Panc1 (cell line): ENCODE measurements around the gene CRIP3. TPM values are rescaled to one million over a fixed set of nuclear protein-coding genes. Genes with fewer than 3 reads are reported as not detected.

ENCODE experiments used
- ATAC-seq: fragments of 200-7000 bp; cut with Tn5 transposase; 2 replicates; pipeline ENCODE4 v1.9.1; 2020; ENCODE audit warnings: mild to moderate bottlenecking, moderate library complexity
- BruUV-seq: library from RNA; stranded (reverse); fragments of 400-500 nt; replicated peaks from 2 replicates; lab custom pipeline; 2021; lab: Mats Ljungman, UMichigan
- CTCF ChIA-PET: fragments of 300-600 bp; sonication (Branson Sonifier 250); formaldehyde crosslinking; loops from one replicate; lab custom pipeline; 2022; ENCODE audit warnings: antibody characterized with exemption; lab: Charles Lee
- POLR2A ChIA-PET: fragments of 300-600 bp; sonication (Branson Sonifier 250); formaldehyde crosslinking; loops from one replicate; lab custom pipeline; 2022; ENCODE audit warnings: antibody characterized with exemption; lab: Charles Lee
- DNase-seq: peaks from one replicate; pipeline ENCODE4 v3.0.0-alpha.2; 2010; ENCODE audit warnings: low read depth, low spot score
- H3K27ac ChIP-seq: 2 replicates; pipeline ENCODE4 v1.5.1; 2011; ENCODE audit warnings: mild to moderate bottlenecking, low read length, inconsistent platforms
- H3K27me3 ChIP-seq: fragments of 200-500 bp; sonication (Bioruptor generic); 2 replicates; pipeline ENCODE4 v1.6.0; 2014; ENCODE audit warnings: low read length, inconsistent platforms; ENCODE audit not compliant: control insufficient read depth, insufficient read depth
- H3K36me3 ChIP-seq: fragments of 200-500 bp; sonication (Bioruptor generic); 2 replicates; pipeline ENCODE4 v1.5.1; 2014; ENCODE audit warnings: inconsistent platforms, mild to moderate bottlenecking, low read length, moderate library complexity; ENCODE audit not compliant: control insufficient read depth, insufficient read depth
- H3K4me1 ChIP-seq: 2 replicates; pipeline ENCODE4 v1.5.1; 2011; ENCODE audit warnings: inconsistent platforms, mild to moderate bottlenecking, low read length, moderate library complexity; ENCODE audit not compliant: control insufficient read depth, insufficient read depth
- H3K4me3 ChIP-seq, 2 experiments: 2 replicates each; pipeline ENCODE4 v1.5.1; 2011 to 2012; ENCODE audit warnings: low read depth in 2 of 2, low read length in 2 of 2, mild to moderate bottlenecking in 2 of 2, inconsistent platforms in 1 of 2, moderate library complexity in 1 of 2
- H3K9me3 ChIP-seq: fragments of 200-500 bp; sonication (Bioruptor generic); 2 replicates; pipeline ENCODE4 v1.5.1; 2014; ENCODE audit warnings: low read depth, mild to moderate bottlenecking, inconsistent platforms, low read length, moderate library complexity; ENCODE audit not compliant: control insufficient read depth, insufficient read depth
- CTCF ChIP-seq: fragments of 450-650 bp; IDR thresholded peaks from 2 replicates; pipeline ENCODE4 v1.5.1; 2017; ENCODE audit warnings: mild to moderate bottlenecking
- POLR2AphosphoS5 ChIP-seq: IDR thresholded peaks from 2 replicates; pipeline ENCODE4 v1.6.1; 2012; ENCODE audit warnings: mild to moderate bottlenecking, low read depth, low read length, moderate library complexity
- SIN3A ChIP-seq: IDR thresholded peaks from 2 replicates; pipeline ENCODE4 v1.6.1; 2012; ENCODE audit warnings: low read depth, mild to moderate bottlenecking, low read length, moderate library complexity, borderline replicate concordance; ENCODE audit not compliant: insufficient read depth
- TCF7L2 ChIP-seq: IDR thresholded peaks from 2 replicates; pipeline ENCODE4 v1.6.1; 2011; ENCODE audit warnings: mild to moderate bottlenecking, low read depth, low read length, inconsistent platforms
- in situ Hi-C: cut with HindIII; loops from 2 replicates; pipeline ENCODE4 v1.10.0; 2016; ENCODE audit warnings: low sequenced_read_pairs, low pct_unique_long_range_greater_than_20kb
- intact Hi-C: fragments of 100-400 bp; cut with micrococcal nuclease; formaldehyde crosslinking; loops from one replicate; pipeline ENCODE4 v1.10.0; 2022; ENCODE audit not compliant: unreplicated experiment
- total RNA-seq: library from RNA; stranded (reverse); gene quantifications from one replicate; pipeline ENCODE4 v1.2.1, GENCODE V29; 2021; ENCODE audit not compliant: unreplicated experiment
- TF ChIP-seq, protein P1 (sequence below), 2 experiments: IDR thresholded peaks; 2 replicates each; pipeline ENCODE4 v1.6.1; 2011 to 2012; ENCODE audit warnings: low read depth in 2 of 2, control low read depth in 1 of 2, low read length in 1 of 2, mild to moderate bottlenecking in 1 of 2, moderate library complexity in 1 of 2; ENCODE audit not compliant: insufficient read depth in 1 of 2

CRIP3 gene
- total RNA-seq, 1 experiment from 2014 or later: 0.64 TPM

DNA sequence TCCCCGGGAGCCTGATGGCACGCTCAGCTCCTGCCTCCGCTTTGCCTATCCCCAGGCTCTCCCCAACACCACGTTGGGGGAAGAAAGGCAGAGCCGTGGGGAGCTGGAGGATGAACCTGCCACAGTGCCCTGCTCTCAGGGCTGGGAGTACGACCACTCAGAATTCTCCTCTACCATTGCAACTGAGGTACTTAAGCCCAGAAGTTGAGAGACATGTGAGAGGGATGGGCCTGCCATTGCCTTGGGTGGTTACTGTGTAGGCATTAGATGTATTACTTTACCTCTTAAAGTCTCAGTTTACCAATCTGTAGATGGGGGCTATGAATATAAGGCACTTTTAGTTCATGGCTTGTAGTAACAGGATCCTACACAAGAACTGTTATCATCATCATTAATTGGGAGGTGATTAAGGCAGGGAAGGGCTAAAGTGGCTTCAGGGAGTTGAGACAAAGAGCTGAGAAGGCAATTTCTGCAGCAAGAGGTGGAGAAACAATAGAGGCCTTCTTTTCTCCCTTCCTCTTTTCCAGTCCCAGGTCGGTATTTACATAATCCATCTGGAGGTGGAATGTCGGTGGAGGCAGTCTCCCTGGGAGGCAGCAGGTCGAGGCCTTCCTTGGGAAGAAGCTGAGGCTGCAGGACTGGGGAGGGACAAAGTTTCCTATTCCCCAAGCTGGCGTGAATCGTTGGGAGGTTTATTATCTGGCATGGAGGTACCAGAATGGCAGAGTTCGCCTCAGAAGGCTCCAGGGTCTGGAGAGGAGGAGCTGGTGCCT, 9.9 kb downstream of the CRIP3 start:
- intact Hi-C loops: no loop called here
- in situ Hi-C loops: no loop called here
- DNase-seq: no peak
- BruUV-seq: no TSS peak
- Histone ChIP-seq H3K36me3 (no peaks in the 10 kb centered on the region), H3K9me3 (no peaks in the 10 kb centered on the region), H3K27ac (no peak overlapping the region), H3K27me3 (no peaks in the 10 kb centered on the region), H3K4me1 (no peaks in the 10 kb centered on the region), H3K4me3 (no peak overlapping the region)
- ChIA-PET POLR2A (no interaction called here), CTCF (interaction anchor here (0.7 kb wide), 1 partner anchor 35 kb away, joined by 3 read pairs; no protein-coding TSS in a partner anchor)
- TF ChIP-seq SIN3A (no peak), TCF7L2 (no peak), CTCF (no peak), POLR2AphosphoS5 (no peak)
- TF ChIP-seq, protein P1, sequence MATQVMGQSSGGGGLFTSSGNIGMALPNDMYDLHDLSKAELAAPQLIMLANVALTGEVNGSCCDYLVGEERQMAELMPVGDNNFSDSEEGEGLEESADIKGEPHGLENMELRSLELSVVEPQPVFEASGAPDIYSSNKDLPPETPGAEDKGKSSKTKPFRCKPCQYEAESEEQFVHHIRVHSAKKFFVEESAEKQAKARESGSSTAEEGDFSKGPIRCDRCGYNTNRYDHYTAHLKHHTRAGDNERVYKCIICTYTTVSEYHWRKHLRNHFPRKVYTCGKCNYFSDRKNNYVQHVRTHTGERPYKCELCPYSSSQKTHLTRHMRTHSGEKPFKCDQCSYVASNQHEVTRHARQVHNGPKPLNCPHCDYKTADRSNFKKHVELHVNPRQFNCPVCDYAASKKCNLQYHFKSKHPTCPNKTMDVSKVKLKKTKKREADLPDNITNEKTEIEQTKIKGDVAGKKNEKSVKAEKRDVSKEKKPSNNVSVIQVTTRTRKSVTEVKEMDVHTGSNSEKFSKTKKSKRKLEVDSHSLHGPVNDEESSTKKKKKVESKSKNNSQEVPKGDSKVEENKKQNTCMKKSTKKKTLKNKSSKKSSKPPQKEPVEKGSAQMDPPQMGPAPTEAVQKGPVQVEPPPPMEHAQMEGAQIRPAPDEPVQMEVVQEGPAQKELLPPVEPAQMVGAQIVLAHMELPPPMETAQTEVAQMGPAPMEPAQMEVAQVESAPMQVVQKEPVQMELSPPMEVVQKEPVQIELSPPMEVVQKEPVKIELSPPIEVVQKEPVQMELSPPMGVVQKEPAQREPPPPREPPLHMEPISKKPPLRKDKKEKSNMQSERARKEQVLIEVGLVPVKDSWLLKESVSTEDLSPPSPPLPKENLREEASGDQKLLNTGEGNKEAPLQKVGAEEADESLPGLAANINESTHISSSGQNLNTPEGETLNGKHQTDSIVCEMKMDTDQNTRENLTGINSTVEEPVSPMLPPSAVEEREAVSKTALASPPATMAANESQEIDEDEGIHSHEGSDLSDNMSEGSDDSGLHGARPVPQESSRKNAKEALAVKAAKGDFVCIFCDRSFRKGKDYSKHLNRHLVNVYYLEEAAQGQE (IDR thresholded peaks at IDR 0.05; ENCODE audit: insufficient read depth in 1 of 2, low read depth in 2 of 2, low read length in 1 of 2): no peak
- ATAC-seq: no peak

GRCh38 chr6:43297644-43298564, 10.7 kb downstream of the CRIP3 start, which contains the start of gene SLC22A7:
Gene SLC22A7 (plus strand): TSS chr6:43298260. CDS start chr6:43298359, 99 bp downstream.
- Histone ChIP-seq H3K36me3 (no peaks in the 10 kb centered on the region), H3K9me3 (no peaks in the 10 kb centered on the region), H3K4me1 (no peaks in the 10 kb centered on the region), H3K27ac (no peak within 1 kb of the TSS), H3K4me3 (no peak within 1 kb of the TSS), H3K27me3 (no peaks in the 10 kb centered on the region)
- BruUV-seq: no TSS peak
- ATAC-seq (no peak), DNase-seq (no peak)
- ChIA-PET POLR2A (interaction anchor here (1.0 kb wide), 1 partner anchor 20 kb away, joined by 3 read pairs; no protein-coding TSS in a partner anchor), CTCF (interaction anchor here (0.7 kb wide), 1 partner anchor 10 kb away, joined by 3 read pairs; no protein-coding TSS in a partner anchor)
- TF ChIP-seq TCF7L2 (no peak), SIN3A (no peak), POLR2AphosphoS5 (no peak), CTCF (no peak)
- TF ChIP-seq, protein P1 (IDR thresholded peaks at IDR 0.05; ENCODE audit: insufficient read depth in 1 of 2, low read depth in 2 of 2, low read length in 1 of 2): no peak
- in situ Hi-C loops (no loop called here), intact Hi-C loops (no loop called here)
